Fibroblast of skin of right biceps (primary cell): ENCODE data around the gene ISY1.
"Not testable (repeated sequence)": the region's sequence is repeated elsewhere in the genome, so short reads cannot be mapped to it uniquely, and the experiment has no call there.

Experiments used
- DNase-seq: peaks from one replicate; pipeline ENCODE4 v3.0.0-alpha.2; 2013

ISY1 gene

GRCh38 chr3:129120254-129121004, 40.4 kb downstream of the ISY1 start:
- DNase-seq, result peak; percentile 91

- no peak for DNase-seq
These were observed 41.3 kb downstream of the ISY1 start for GRCh38 chr3:129119365-129120100.

GRCh38 chr3:129118745-129119144, 42.1 kb downstream of the ISY1 start:
- no peak for DNase-seq

- DNase-seq, result no peak
These were observed 43.7 kb downstream of the ISY1 start for GRCh38 chr3:129117134-129117533.

- DNase-seq, result no peak
These were observed 44.3 kb downstream of the ISY1 start for GRCh38 chr3:129116482-129116946.

GRCh38 chr3:129114455-129114854, 46.4 kb downstream of the ISY1 start:
- DNase-seq, result no peak

- DNase-seq, result peak; percentile 52
These were observed 48.4 kb downstream of the ISY1 start for GRCh38 chr3:129112308-129113052.

GRCh38 chr3:129111076-129111780, 49.6 kb downstream of the ISY1 start:
- not testable (repeated sequence) for DNase-seq

- no peak for DNase-seq
These were observed 53.1 kb downstream of the ISY1 start for GRCh38 chr3:129107793-129108192.

GRCh38 chr3:129106866-129107565, 53.8 kb downstream of the ISY1 start:
- no peak for DNase-seq

GRCh38 chr3:129106320-129106719, 54.5 kb downstream of the ISY1 start:
- DNase-seq, result no peak

- no peak for DNase-seq
These were observed 55.0 kb downstream of the ISY1 start for GRCh38 chr3:129105862-129106261.

GRCh38 chr3:129104498-129105079, 56.3 kb downstream of the ISY1 start:
- no peak for DNase-seq

GRCh38 chr3:129104051-129104450, 56.8 kb downstream of the ISY1 start:
- DNase-seq, result no peak

- no peak for DNase-seq
These were observed 57.6 kb downstream of the ISY1 start for GRCh38 chr3:129103296-129103695.

GRCh38 chr3:129101370-129102138, 59.3 kb downstream of the ISY1 start:
- DNase-seq, result no peak

- DNase-seq, result no peak
These were observed 60.6 kb downstream of the ISY1 start for GRCh38 chr3:129100274-129100673.

- DNase-seq, result no peak
These were observed 65.6 kb downstream of the ISY1 start for GRCh38 chr3:129095285-129095684.

GRCh38 chr3:129088312-129088711, 72.6 kb downstream of the ISY1 start:
- DNase-seq, result not testable (repeated sequence)

- not testable (repeated sequence) for DNase-seq
These were observed 73.0 kb downstream of the ISY1 start for GRCh38 chr3:129087904-129088303.

GRCh38 chr3:129087138-129087702, 73.6 kb downstream of the ISY1 start:
- DNase-seq, result peak; percentile 10
